HG02885 (cell line): ENCODE measurements around the gene ZNF318.
"Not testable (repeated sequence)": the region's sequence is repeated elsewhere in the genome, so short reads cannot be mapped to it uniquely, and the experiment has no call there.

ENCODE experiments used
- ATAC-seq: cut with Tn5 transposase; IDR thresholded peaks from one replicate; pipeline ENCODE4 v1.9.1; 2021; ENCODE audit warnings: mild to moderate bottlenecking; ENCODE audit not compliant: unreplicated experiment, poor library complexity

Gene ZNF318

GRCh38 chr6:43369174-43370002 is at the start of gene ZNF318:
Gene ZNF318 (minus strand): TSS chr6:43369647. CDS start chr6:43369365, 282 bp downstream.
- peak; percentile 83 for ATAC-seq

GRCh38 chr6:43416935-43417334 is 47.5 kb upstream of the ZNF318 start:
- no peak for ATAC-seq

- ATAC-seq: not testable (repeated sequence)
Observed at GRCh38 chr6:43415275-43415674, 45.8 kb upstream of the ZNF318 start.

- no peak for ATAC-seq
Observed at GRCh38 chr6:43413002-43413401, 43.6 kb upstream of the ZNF318 start.

GRCh38 chr6:43412541-43412940 is 43.1 kb upstream of the ZNF318 start:
- no peak for ATAC-seq

- not testable (repeated sequence) for ATAC-seq
Observed at GRCh38 chr6:43410776-43411175, 41.3 kb upstream of the ZNF318 start.

- ATAC-seq: no peak
Observed at GRCh38 chr6:43408259-43408658, 38.8 kb upstream of the ZNF318 start.

GRCh38 chr6:43407296-43407695 is 37.8 kb upstream of the ZNF318 start:
- no peak for ATAC-seq

GRCh38 chr6:43405354-43405753 is 35.9 kb upstream of the ZNF318 start:
- ATAC-seq: no peak

- no peak for ATAC-seq
Observed at GRCh38 chr6:43402820-43403219, 33.4 kb upstream of the ZNF318 start.

GRCh38 chr6:43401730-43402129 is 32.3 kb upstream of the ZNF318 start:
- ATAC-seq: no peak

GRCh38 chr6:43399932-43400487 is 30.6 kb upstream of the ZNF318 start:
- no peak for ATAC-seq

GRCh38 chr6:43396408-43397149 is 27.1 kb upstream of the ZNF318 start:
- no peak for ATAC-seq

- no peak for ATAC-seq
Observed at GRCh38 chr6:43395776-43396175, 26.3 kb upstream of the ZNF318 start.

GRCh38 chr6:43394982-43395381 is 25.5 kb upstream of the ZNF318 start:
- no peak for ATAC-seq

GRCh38 chr6:43393602-43394001 is 24.2 kb upstream of the ZNF318 start:
- no peak for ATAC-seq

GRCh38 chr6:43393133-43393532 is 23.7 kb upstream of the ZNF318 start:
- ATAC-seq: not testable (repeated sequence)

- ATAC-seq: no peak
Observed at GRCh38 chr6:43391440-43392031, 22.1 kb upstream of the ZNF318 start.

- ATAC-seq: not testable (repeated sequence)
Observed at GRCh38 chr6:43390753-43391439, 21.4 kb upstream of the ZNF318 start.

GRCh38 chr6:43389730-43390295 is 20.4 kb upstream of the ZNF318 start:
- ATAC-seq: no peak
